OCI-LY3 (cell line): Measurements from ENCODE around the gene ESR1.
A peak's percentile ranks its signal among the peaks of the same experiment; 100 is the strongest.

ENCODE experiments used
- H2AFZ ChIP-seq: fragments of 200-600, 300-600 bp; shearing (Covaris generic); 2 replicates; pipeline ENCODE4 v1.6.0; 2014; ENCODE audit warnings: antibody characterized with exemption, low read depth, low read length
- H3K27ac ChIP-seq: fragments of 200-600, 300-600 bp; sonication (generic); 2 replicates; pipeline ENCODE4 v1.5.1; 2014; ENCODE audit warnings: mild to moderate bottlenecking, low read length, moderate library complexity, mixed read lengths
- H3K27me3 ChIP-seq: fragments of 200-600, 300-600 bp; sonication (generic); 2 replicates; pipeline ENCODE4 v1.6.1; 2014; ENCODE audit warnings: low read depth, low read length, mixed read lengths
- H3K36me3 ChIP-seq: fragments of 200-600, 300-600 bp; sonication (generic); replicated peaks from 2 replicates; pipeline ENCODE3; 2014; ENCODE audit warnings: low read depth, low read length, mixed read lengths
- H3K4me1 ChIP-seq: fragments of 300-600, 200-600 bp; sonication (generic); 2 replicates; pipeline ENCODE4 v1.6.1; 2014; ENCODE audit warnings: low read length, mixed read lengths
- H3K4me2 ChIP-seq: fragments of 200-600, 300-600 bp; sonication (generic); 2 replicates; pipeline ENCODE4 v1.6.1; 2014; ENCODE audit warnings: low read length, mixed read lengths
- H3K4me3 ChIP-seq: fragments of 300-600, 200-600 bp; sonication (generic); 2 replicates; pipeline ENCODE4 v1.5.1; 2014; ENCODE audit warnings: antibody characterized with exemption, mild to moderate bottlenecking, low read length, moderate library complexity
- H3K79me2 ChIP-seq: fragments of 300-600, 200-600 bp; shearing (Covaris generic); 2 replicates; pipeline ENCODE4 v1.6.1; 2014; ENCODE audit warnings: mild to moderate bottlenecking, low read length, mixed read lengths
- H3K9ac ChIP-seq: fragments of 300-600, 200-600 bp; shearing (Covaris generic); 2 replicates; pipeline ENCODE4 v1.6.0; 2014; ENCODE audit warnings: mild to moderate bottlenecking, low read length, moderate library complexity
- H3K9me3 ChIP-seq: fragments of 200-600, 300-600 bp; shearing (Covaris generic); 2 replicates; pipeline ENCODE4 v1.6.1; 2014; ENCODE audit warnings: low read length, mixed read lengths; ENCODE audit not compliant: insufficient read depth
- H4K20me1 ChIP-seq: fragments of 200-600, 300-600 bp; sonication (generic); 2 replicates; pipeline ENCODE4 v1.6.1; 2016; ENCODE audit warnings: low read length, mixed read lengths; ENCODE audit not compliant: insufficient read depth
- EZH2phosphoT487 ChIP-seq: fragments of 200-600 bp; shearing (Covaris generic); IDR thresholded peaks from 2 replicates; pipeline ENCODE4 v1.6.1; 2018; ENCODE audit warnings: antibody characterized with exemption, mixed run types, low read depth
- TF ChIP-seq, protein P1 (sequence below): fragments of 200-600, 300-600 bp; sonication (generic); IDR thresholded peaks from 2 replicates; pipeline ENCODE4 v1.5.1; 2014; ENCODE audit warnings: antibody characterized with exemption, low read length, low read depth

ESR1 gene

DNA sequence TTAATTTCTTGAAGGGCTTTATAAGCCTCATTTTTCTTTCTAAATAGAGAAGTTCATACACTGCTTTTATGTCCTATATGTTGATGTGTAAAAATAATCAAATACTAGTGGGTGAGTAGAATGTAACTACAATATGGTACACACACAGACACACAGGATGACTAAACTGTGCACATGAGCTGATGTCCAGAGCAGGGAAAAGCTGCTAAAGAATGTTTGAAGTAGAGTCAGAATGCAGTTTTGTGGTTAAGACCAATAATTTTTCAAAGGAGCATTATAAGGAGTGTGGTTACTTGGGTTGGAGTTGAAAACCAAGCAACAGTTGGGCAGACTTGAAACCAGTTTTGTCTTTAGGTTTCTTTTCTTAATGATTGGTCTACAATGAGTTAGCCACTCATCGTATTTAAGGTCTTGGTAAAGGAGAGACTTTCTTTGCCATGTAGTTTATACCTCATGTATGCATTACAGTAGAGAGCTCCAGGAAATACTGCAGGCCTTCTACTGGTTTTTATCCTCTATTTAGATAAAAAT, 196.6 kb downstream of the ESR1 start:
- Histone ChIP-seq H3K9me3 (no peaks in the 10 kb centered on the region), H3K4me3 (no peak overlapping the region), H3K9ac (no peak overlapping the region), H3K4me2 (no peak overlapping the region), H3K36me3 (no peaks in the 10 kb centered on the region), H3K27me3 (peaks cover 17% of the 10 kb centered on the region), H2AFZ (no peak overlapping the region), H4K20me1 (peaks cover 4% of the 10 kb centered on the region; the same call in 1 of the 2 replicates), H3K79me2 (no peaks in the 10 kb centered on the region), H3K27ac (no peak overlapping the region), H3K4me1 (peaks cover 9% of the 10 kb centered on the region)
- TF ChIP-seq, protein P1, sequence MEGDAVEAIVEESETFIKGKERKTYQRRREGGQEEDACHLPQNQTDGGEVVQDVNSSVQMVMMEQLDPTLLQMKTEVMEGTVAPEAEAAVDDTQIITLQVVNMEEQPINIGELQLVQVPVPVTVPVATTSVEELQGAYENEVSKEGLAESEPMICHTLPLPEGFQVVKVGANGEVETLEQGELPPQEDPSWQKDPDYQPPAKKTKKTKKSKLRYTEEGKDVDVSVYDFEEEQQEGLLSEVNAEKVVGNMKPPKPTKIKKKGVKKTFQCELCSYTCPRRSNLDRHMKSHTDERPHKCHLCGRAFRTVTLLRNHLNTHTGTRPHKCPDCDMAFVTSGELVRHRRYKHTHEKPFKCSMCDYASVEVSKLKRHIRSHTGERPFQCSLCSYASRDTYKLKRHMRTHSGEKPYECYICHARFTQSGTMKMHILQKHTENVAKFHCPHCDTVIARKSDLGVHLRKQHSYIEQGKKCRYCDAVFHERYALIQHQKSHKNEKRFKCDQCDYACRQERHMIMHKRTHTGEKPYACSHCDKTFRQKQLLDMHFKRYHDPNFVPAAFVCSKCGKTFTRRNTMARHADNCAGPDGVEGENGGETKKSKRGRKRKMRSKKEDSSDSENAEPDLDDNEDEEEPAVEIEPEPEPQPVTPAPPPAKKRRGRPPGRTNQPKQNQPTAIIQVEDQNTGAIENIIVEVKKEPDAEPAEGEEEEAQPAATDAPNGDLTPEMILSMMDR, result no peak
- TF ChIP-seq EZH2phosphoT487, result no peak

DNA sequence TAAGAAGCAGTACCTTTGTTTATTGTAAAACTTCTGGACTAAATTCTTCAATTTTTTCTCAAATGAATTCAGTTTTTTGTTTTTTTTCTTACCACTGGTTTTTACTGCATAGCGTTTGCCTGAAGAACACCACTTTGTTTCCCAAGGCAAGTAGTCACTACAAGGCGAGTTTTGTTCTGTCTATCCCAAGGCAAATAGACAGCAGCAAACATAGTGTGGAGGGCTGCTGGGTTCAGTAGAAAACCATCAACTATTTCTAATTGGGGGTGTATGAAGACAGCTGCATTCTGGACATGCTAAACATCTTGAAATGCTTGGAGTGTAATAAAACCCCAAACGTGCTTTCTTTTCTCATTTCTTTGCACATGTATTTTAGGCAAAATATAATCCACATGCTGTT, 197.4 kb downstream of the ESR1 start:
- Histone ChIP-seq H3K4me2 (no peak overlapping the region), H3K79me2 (no peaks in the 10 kb centered on the region), H2AFZ (no peak overlapping the region), H3K27ac (no peak overlapping the region), H3K4me1 (peaks cover 11% of the 10 kb centered on the region), H4K20me1 (peaks cover 5% of the 10 kb centered on the region; the same call in 1 of the 2 replicates), H3K36me3 (no peaks in the 10 kb centered on the region), H3K4me3 (no peak overlapping the region), H3K9me3 (no peaks in the 10 kb centered on the region), H3K9ac (no peak overlapping the region), H3K27me3 (peaks cover 18% of the 10 kb centered on the region)
- TF ChIP-seq, protein P1, result no peak

DNA sequence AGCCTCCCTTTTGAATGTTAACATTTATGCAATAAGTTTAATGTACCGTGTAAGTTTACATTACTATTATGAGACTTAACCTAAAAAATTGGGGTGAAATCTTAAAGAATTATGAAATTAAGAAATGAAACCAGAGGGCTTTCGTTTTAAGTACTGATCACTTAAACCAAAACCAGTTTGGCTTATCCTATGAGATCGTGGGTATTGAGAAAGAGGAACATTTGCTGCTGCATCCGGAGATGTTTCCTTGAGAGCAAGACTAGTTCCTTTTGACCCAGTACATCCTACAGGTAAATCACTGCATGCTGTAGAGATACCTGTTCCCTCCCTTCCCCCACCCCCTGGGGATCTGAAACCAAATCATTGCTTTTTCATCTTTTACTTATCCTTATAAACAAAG, 201.3 kb downstream of the ESR1 start:
- peaks cover 5% of the 10 kb centered on the region; the same call in 1 of the 2 replicates for H4K20me1 ChIP-seq
- H3K9me3 ChIP-seq, result no peaks in the 10 kb centered on the region
- no peak for TF ChIP-seq EZH2phosphoT487
- TF ChIP-seq, protein P1, result no peak
- peak overlapping the region; percentile 36 for H3K4me2 ChIP-seq
- no peak overlapping the region for H3K9ac ChIP-seq
- H3K79me2 ChIP-seq, result no peaks in the 10 kb centered on the region
- no peaks in the 10 kb centered on the region for H3K36me3 ChIP-seq
- peaks cover 11% of the 10 kb centered on the region for H3K4me1 ChIP-seq
- no peak overlapping the region for H3K27ac ChIP-seq
- no peak overlapping the region for H3K4me3 ChIP-seq
- H3K27me3 ChIP-seq, result peaks cover 33% of the 10 kb centered on the region
- H2AFZ ChIP-seq, result no peak overlapping the region

DNA sequence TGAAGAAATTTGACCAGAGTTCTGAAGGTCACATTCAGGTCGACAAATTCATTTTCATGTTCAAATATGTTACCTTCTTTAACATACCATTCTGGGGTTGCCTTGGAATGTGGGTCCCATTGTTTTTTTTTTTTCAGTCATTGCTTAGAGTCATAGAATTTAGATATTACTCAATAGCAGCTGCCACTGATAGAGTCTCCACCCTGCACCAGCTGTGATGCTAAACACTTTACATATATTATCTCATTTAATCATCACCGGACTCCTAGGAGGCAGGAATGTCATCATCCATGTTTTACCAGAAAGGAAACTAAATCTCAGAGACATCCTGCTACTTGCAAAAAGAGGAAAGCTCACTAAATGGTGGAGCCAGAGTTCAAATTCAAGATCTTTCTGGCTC, 204.7 kb downstream of the ESR1 start:
- Histone ChIP-seq H3K9me3 (no peaks in the 10 kb centered on the region), H3K4me2 (no peak overlapping the region), H3K9ac (no peak overlapping the region), H3K4me3 (no peak overlapping the region), H4K20me1 (peaks cover 5% of the 10 kb centered on the region; the same call in 1 of the 2 replicates), H3K4me1 (peaks cover 11% of the 10 kb centered on the region), H2AFZ (no peak overlapping the region), H3K36me3 (no peaks in the 10 kb centered on the region), H3K27me3 (peaks cover 28% of the 10 kb centered on the region), H3K27ac (no peak overlapping the region), H3K79me2 (no peaks in the 10 kb centered on the region)
- TF ChIP-seq, protein P1, result no peak
